GM20431 (cell line): Measurements from ENCODE around the gene MRM3.
"Not testable (repeated sequence)": the region's sequence is repeated elsewhere in the genome, so short reads cannot be mapped to it uniquely, and the experiment has no call there.

Source experiments
- in situ Hi-C: fragments of 300-500 bp; cut with MseI, MboI; formaldehyde crosslinking; loops from one replicate; pipeline ENCODE4 v1.15.0; 2020; ENCODE audit warnings: low sequenced_read_pairs; ENCODE audit not compliant: unreplicated experiment

Gene MRM3

DNA sequence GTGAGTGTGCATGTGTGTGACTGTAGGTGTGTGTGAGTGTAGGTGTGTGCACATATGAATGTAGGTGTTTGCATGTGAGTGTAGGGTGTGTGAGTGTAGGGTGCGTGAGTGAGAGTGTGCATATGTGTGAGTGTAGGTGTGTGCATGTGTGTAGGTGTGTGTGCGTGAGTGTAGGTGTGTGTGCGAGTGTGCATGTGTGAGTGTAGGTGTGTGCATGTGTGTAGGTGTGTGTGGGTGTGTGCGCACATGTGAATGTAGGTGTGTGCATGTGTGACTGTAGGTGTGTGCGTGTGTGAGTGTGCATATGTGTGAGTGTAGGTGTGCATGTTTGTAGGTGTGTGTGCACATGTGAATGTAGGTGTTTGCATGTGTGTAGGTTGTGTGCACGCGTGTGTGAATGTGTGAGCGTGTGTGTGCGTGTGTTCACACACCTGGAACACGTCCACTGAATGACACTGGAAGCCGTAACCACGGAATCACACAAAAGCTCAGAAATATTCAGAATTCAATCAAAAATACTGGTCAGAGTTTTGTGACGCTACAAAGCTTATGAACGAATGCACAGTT is 30.6 kb downstream of the MRM3 start:
- in situ Hi-C loops, result no loop called here

DNA sequence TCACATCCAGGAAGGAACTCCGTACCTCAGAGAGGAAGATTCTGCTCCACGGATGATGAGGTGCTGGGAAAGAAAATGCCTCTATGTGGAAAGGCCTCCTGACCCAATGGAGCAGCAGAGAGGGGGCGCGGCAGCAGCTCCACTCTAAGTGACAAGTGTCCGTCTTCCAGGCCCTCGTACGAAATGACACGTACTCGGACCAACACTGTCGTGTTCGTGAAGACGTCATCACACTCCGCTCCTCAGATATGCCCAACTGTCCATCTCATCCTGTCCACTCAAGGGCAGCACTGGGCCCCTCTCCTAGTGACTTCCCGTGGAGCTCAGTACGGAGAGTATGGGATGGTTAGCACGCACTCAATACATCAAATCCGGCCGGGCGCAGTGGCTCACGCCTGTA is 32.2 kb downstream of the MRM3 start:
- in situ Hi-C loops, result no loop called here

DNA sequence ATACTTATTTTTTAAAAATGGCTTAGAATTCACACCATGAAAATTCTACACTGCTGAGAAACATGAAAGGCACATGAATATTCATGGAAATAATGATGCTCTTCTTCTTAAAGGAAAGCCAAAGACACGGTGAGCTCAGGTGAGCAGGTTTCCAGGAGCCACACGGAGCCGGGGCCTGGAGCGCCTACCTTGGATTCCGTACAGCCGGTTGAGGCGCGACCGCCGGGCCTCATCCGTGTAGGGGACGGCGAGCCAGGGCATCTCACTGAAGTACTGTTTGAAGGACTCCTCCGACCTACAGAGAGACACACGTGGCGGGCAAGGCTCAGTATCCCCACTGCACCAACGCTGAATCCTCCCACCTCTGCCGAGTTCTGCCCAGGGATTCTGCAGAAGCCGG is 37.1 kb downstream of the MRM3 start:
- in situ Hi-C loops, result no loop called here

DNA sequence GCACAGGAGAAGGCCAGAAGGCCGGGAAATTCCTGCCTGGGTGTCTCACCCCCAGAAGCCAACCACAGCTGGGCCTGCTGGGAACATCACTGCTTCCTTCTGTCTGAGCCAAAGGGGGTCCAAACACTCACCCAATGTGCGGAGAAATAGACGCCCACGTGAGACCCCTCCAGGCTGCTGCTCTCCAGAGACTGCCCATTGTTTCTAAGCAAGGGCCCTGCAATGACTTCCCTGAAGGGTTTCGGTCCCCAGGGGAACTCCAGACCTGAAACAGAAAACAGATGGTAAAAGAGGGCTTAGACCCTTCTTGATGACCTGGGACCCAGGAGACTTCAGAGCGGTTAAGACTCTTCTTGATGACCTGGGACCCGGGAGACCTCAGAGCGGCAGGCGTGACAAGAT is 41.3 kb downstream of the MRM3 start:
- in situ Hi-C loops, result no loop called here

DNA sequence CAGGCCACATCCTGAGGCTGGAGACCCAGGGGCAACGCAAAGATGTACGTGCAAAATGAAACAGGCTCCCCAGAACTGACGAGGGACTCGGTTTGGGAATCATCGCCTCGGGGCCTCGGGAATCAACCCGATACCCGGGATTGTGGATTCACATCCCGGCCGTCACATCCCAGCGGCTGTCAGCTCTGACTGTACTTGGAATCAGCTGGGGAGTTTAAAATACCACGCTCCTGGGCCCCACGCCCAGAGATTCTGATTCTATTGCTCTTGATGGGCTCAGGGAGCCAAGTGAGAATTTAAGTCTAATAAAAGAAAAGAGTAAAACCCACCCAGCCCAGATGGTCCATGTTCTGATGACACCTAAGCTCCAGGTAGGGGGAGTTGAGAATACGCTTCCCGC is 42.2 kb downstream of the MRM3 start:
- in situ Hi-C loops, result no loop called here

DNA sequence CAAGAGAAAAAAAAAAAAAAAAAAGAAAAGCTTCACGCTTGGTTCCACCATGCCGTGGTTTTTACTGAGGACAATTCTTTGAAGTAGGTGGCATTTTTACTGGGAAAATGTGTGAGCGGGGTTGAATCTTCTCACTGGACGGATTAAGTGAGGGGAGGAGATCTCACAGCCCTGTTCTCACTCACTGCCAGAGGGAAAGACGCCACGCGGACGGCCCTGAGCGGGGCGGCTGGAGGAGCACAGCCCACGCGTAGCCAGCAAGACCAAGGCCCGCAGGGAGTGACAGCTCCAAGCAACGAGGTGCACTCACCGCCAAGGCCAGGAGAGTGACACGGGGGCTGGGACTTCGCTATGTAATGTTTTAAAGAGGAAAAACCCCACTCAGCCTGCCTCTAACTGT is 43.1 kb downstream of the MRM3 start:
- in situ Hi-C loops, result no loop called here

DNA sequence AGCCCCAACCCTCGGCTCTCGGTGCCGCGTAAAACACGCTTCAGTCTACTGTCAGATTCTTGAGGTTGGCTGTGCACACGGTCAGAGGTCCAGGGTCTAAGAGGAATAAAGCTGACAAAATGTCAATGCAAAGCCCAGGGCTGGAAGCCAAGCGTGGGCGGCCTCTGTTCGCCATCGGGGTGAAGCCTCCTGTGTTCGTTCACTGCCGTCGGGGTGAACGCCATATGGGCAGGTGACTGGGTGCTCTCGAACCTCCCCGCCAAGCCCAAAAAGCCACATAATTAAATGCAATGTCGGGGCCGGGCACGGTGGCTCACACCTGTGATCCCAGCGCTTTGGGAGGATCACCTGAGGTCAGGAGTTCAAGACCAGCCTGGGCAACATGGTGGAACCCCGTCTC is 44.6 kb downstream of the MRM3 start:
- in situ Hi-C loops, result no loop called here

DNA sequence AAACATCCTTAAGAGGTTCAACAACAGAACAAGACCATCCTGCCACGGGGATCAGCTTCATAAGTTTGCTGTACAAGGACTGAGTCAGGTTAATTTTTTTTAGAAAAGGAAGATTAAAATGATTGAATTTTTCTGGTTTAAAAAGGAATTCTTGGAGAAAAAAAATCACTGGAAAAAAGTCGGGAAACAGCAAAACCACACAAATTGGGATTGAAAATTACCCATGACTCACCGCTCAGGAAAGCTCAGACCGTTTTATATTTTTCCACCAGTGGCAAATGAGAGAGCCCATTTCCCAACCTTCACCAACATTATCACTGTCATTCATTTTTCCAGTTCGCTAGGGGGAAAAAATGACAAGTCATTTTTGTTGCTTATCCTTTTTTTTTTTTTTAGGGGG is 46.6 kb downstream of the MRM3 start:
- in situ Hi-C loops, result no loop called here

DNA sequence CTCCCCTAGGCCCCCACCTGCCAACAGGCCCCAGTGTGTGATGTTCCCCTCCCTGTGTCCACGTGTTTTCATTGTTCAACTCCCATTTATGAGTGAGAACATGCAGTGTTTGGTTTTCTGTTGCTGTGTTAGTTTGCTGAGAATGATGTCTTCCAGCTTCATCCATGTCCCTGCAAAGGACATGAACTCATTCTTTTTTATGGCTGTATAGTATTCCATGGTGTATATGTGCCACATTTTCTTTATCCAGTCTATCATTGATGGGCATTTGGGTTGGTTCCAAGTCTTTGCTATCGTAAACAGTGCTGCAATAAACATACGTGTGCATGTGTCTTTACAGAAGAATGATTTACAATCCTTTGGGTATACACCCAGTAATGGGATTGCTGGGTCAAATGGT is 47.5 kb downstream of the MRM3 start:
- in situ Hi-C loops, result not testable (repeated sequence)

DNA sequence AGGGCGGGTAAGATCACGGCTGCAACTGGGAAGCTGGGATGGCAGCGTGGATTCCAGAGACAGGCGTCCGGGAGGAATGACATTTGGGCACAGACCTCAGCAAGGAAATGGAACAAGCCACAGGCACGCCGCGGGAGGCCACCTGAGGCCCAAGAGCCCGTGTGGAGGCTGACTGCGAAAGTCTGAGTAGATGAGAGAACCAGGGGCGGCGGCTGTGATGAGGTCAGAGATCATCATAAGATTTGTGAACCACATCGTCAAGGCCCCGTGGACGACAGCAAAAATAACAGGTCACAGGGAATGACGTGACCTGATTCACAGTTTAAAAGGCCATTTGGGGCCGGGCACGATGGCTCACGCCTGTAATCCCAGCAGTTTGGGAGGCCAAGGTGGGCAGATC is 48.2 kb downstream of the MRM3 start:
- in situ Hi-C loops, result no loop called here

DNA sequence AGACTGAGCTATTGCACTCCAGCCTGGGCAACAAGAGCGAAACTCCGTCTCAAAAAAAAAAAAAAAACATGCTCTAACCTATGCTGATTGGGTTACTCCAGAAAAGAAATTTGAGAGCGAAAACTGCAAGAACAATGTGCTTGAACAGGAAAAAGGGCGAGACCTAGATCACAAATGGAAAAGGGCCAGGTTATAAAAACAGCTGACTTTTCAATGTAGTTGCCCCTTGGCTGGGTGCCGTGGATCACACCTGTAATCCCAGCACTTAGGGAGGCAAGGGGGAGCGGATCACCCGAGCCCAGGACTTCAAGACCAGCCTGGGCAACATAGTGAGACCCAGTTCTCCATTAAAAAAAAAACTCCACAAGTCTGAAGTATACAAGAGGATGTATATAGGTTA is 48.8 kb downstream of the MRM3 start:
- in situ Hi-C loops, result no loop called here

DNA sequence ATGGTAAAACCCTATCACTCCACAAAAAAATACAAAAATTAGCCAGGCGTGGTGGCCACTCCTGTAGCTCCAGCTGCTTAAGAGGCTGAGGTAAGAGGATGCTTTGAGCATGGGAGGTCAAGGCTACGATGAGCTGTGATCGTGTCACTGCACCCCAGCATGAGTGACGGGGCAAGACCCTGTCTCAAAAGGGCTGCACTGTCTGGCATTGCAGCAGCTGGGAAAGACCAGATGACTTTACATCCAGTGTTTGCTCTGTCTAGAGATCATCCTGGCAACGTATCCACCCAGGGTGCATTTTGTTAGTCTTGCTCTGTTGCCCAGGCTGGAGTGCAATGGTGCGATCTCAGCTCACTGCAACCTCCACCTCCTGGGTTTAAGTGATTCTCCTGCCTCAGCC is 52.0 kb downstream of the MRM3 start:
- in situ Hi-C loops, result no loop called here

DNA sequence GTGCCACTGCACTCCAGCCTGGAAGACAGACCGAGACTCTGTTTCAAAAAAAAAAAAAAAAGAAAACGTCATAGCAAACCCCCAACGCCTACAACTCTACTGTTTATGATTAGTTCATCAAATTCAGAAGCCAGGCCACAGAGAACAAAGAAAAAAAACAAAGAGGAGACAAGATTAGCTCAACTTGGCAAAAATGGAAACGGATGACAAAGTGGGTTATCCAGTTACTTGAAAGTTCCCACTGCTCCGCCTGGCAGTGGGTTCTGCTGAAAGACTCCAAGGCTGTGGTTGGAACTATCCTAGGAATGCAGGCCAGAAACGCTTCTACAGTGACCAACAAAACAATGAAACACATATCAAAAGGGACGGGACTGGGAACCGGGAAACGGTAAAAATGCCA is 53.1 kb downstream of the MRM3 start:
- in situ Hi-C loops, result no loop called here

DNA sequence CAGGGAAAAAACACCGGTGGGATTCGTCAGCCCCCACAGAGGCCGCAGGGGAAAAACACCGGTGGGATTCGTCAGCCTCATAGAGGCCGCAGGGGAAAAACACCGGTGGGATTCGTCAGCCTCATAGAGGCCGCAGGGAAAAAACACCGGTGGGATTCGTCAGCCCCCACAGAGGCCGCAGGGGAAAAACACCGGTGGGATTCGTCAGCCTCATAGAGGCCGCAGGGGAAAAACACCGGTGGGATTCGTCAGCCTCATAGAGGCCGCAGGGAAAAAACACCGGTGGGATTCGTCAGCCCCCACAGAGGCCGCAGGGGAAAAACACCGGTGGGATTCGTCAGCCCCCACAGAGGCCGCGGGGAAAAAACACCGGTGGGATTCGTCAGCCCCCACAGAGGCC is 53.6 kb downstream of the MRM3 start:
- in situ Hi-C loops, result not testable (repeated sequence)

DNA sequence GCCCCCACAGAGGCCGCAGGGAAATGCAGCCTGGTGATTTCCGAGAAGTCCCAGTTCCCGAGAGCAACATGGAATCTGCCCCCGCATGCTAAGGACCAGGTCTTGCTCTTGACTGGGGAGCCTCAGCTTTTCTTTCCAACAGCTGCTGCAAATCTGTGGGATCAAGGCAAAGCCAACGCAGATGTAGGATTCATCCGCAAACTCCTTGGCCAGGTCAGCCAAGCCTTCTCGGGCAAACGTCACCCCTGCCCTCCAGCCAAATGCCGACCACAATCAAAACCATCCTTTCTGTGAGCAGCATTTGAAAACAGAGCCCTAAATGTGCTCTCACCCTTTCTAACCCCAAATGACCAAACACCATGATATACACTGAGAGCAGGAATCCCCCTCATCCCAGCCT is 54.0 kb downstream of the MRM3 start:
- in situ Hi-C loops, result no loop called here

DNA sequence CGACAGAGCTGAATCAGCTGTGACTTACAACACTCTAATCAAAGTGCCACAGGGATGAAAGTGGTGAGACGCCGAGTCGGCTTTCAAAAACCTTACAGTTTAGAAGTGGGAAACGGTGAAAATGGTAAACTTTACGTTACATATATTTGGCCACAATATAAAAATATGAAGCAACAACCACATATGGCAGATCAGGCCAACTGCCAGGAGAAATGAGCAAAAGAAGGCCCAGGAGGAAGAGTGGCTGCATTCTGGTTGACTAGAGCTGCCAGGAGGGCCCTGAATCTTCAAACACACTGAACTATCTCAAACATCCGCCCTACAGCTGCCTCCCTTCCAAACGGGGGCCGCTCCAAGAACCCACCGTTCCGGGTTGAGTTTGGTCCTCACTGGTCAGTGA is 56.3 kb downstream of the MRM3 start:
- in situ Hi-C loops, result no loop called here

DNA sequence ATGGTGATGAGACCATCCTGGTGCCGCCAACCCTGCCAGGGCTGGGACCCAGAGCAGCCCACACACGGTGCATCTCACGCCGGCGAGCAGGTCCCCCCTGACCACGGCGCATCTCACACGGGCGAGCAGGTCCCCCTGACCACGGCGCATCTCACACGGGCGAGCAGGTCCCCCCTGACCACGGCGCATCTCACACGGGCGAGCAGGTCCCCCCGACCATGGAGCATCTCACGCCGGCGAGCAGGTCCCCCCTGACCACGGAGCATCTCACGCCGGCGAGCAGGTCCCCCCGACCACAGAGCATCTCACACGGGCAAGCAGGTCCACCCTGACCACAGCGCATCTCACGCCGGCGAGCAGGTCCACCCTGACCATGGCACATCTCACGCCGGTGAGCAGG is 59.2 kb downstream of the MRM3 start:
- in situ Hi-C loops, result no loop called here
